Fibroblast of lung (primary cell): ENCODE results near the gene MOB1A. TPM values are rescaled to one million over a fixed set of nuclear protein-coding genes. Genes with fewer than 3 reads are reported as not detected.
A peak's percentile ranks its signal among the peaks of the same experiment; 100 is the strongest.

Experiments used
- DNase-seq, 2 donors: peaks; one replicate each; pipeline versions ENCODE4 v3.0.0 to v3.0.0-alpha.2; 2010; ENCODE audit warnings: low read depth in 2 of 2
- H2AFZ ChIP-seq: 2 replicates; pipeline ENCODE4 v1.5.1; 2012; ENCODE audit warnings: low read length, control low read depth, inconsistent platforms
- H3K27ac ChIP-seq: 2 replicates; pipeline ENCODE4 v1.5.1; 2011; ENCODE audit warnings: low read length, control low read depth; ENCODE audit not compliant: insufficient read depth
- H3K27me3 ChIP-seq: 2 replicates; pipeline ENCODE4 v1.5.1; 2011; ENCODE audit warnings: mild to moderate bottlenecking, low read length; ENCODE audit not compliant: control insufficient read depth, insufficient read depth
- H3K36me3 ChIP-seq: 2 replicates; pipeline ENCODE4 v1.5.1; 2011; ENCODE audit warnings: low read length; ENCODE audit not compliant: control insufficient read depth, insufficient read depth
- H3K4me1 ChIP-seq: 2 replicates; pipeline ENCODE4 v1.5.1; 2011; ENCODE audit warnings: low read length; ENCODE audit not compliant: control insufficient read depth, insufficient read depth; ENCODE audit errors: extremely low read depth
- H3K4me2 ChIP-seq: 2 replicates; pipeline ENCODE4 v1.5.1; 2011; ENCODE audit warnings: low read length, control low read depth; ENCODE audit not compliant: insufficient read depth; ENCODE audit errors: extremely low read depth
- H3K4me3 ChIP-seq, 4 experiments: fragments of 200-600 bp in 1 of 4; sonication (generic) in 1 of 4; replicated peaks in 1 of 4; 2 replicates each; pipeline ENCODE4 v1.5.1; 2011 to 2016; ENCODE audit warnings: low read length in 4 of 4, low read depth in 3 of 4, mild to moderate bottlenecking in 3 of 4, control low read depth in 2 of 4, inconsistent platforms in 1 of 4, mixed read lengths in 1 of 4; ENCODE audit not compliant: insufficient read depth in 1 of 4; ENCODE audit errors: control extremely low read depth in 1 of 4
- H3K79me2 ChIP-seq: 2 replicates; pipeline ENCODE4 v1.5.1; 2012; ENCODE audit warnings: mild to moderate bottlenecking, low read length, inconsistent platforms; ENCODE audit not compliant: control insufficient read depth, insufficient read depth
- H3K9ac ChIP-seq: 2 replicates; pipeline ENCODE4 v1.5.1; 2011; ENCODE audit warnings: mild to moderate bottlenecking, low read length, control low read depth; ENCODE audit not compliant: insufficient read depth
- H3K9me3 ChIP-seq: 2 replicates; pipeline ENCODE4 v1.5.1; 2012; ENCODE audit warnings: low read depth, low read length; ENCODE audit not compliant: control insufficient read depth, insufficient read depth
- H4K20me1 ChIP-seq: 2 replicates; pipeline ENCODE4 v1.5.1; 2011; ENCODE audit warnings: low read length; ENCODE audit not compliant: control insufficient read depth, insufficient read depth; ENCODE audit errors: extremely low read depth
- EZH2 ChIP-seq: IDR thresholded peaks from 2 replicates; pipeline ENCODE4 v1.5.1; 2012; ENCODE audit warnings: low read length, control low read depth, mild to moderate bottlenecking; ENCODE audit errors: missing control alignments
- polyA plus RNA-seq, 2 donors: library from polyadenylated mRNA; depleted of rRNA in 1 of 2; stranded (reverse) in 1 of 2; unstranded in 1 of 2; fragments of >200 nt; gene quantifications; 2 replicates each; pipeline ENCODE4 v1.2.1, GENCODE V29; 2011 to 2012; ENCODE audit warnings: missing spikeins in 1 of 2
- total RNA-seq: library from RNA; depleted of rRNA; stranded (reverse); fragments of >200 nt; gene quantifications from 2 replicates; pipeline ENCODE4 v1.2.1, GENCODE V29; 2014
- TF ChIP-seq, protein P1 (sequence below), 2 donors: IDR thresholded peaks in 1 of 2; conservative IDR thresholded peaks in 1 of 2; 1 replicate in 1 of 2; 2 replicates in 1 of 2; pipeline ENCODE4 v1.5.1; 2011 to 2012; ENCODE audit warnings: low read length in 2 of 2, control low read depth in 1 of 2, inconsistent platforms in 1 of 2, low read depth in 1 of 2, mild to moderate bottlenecking in 1 of 2

The MOB1A gene
- total and polyA plus RNA-seq, 2 donors (not counting 1 experiment from before 2014, with no cell fraction given), result 80.3 to 87.4 TPM

DNA sequence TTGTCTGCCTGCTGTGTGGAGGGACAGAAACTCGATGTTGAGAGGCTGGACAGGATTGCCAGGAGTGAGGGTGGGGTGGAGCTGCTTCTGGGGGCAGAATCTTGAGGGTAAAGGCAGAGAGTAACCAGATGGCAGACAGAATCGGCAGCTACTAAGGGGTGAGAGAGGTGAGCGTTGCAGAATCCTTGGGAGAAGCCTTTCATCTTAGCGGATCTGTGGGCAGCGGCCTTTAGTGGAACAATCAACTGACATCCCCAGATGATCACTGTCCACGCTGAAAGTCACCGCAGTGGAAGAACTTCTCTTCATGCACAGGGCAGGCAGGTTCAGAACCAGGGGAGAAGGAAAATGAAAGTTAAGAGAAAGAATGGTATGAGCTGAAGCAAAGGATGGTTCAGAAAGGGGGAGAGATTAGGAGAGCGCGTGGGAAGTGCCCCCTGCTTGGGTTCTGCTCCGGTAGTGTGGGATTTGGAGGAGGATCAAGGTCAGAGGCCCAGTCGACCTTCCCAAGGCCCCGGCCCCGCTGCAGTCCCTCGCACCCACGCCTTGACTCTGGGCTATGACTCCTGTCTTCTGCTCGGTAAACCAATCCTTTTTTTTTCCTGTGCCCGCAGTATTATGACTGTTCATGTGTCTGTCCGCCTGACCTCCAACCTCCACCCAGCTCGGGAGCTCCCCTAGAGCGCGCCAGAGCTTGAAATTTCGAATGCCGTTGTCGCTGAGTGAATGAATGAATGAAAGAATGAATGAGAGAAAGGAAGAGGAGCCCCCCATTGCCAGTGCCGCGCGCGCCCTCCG is 31.6 kb downstream of the MOB1A start:
- Histone ChIP-seq H3K79me2 (peaks cover 9% of the 10 kb centered on the region), H3K36me3 (peaks cover 2% of the 10 kb centered on the region), H3K4me1 (peaks cover 7% of the 10 kb centered on the region), H3K27ac (peak overlapping the region; percentile 27), H3K9me3 (no peaks in the 10 kb centered on the region), H3K4me2 (peak overlapping the region; percentile 77), H3K9ac (peak overlapping the region; percentile 64), H3K4me3 (peak overlapping the region; percentile 80 to 87 (median 83)), H2AFZ (peak overlapping the region; percentile 66), H4K20me1 (no peaks in the 10 kb centered on the region), H3K27me3 (no peaks in the 10 kb centered on the region)
- TF ChIP-seq EZH2, result no peak
- TF ChIP-seq, protein P1, sequence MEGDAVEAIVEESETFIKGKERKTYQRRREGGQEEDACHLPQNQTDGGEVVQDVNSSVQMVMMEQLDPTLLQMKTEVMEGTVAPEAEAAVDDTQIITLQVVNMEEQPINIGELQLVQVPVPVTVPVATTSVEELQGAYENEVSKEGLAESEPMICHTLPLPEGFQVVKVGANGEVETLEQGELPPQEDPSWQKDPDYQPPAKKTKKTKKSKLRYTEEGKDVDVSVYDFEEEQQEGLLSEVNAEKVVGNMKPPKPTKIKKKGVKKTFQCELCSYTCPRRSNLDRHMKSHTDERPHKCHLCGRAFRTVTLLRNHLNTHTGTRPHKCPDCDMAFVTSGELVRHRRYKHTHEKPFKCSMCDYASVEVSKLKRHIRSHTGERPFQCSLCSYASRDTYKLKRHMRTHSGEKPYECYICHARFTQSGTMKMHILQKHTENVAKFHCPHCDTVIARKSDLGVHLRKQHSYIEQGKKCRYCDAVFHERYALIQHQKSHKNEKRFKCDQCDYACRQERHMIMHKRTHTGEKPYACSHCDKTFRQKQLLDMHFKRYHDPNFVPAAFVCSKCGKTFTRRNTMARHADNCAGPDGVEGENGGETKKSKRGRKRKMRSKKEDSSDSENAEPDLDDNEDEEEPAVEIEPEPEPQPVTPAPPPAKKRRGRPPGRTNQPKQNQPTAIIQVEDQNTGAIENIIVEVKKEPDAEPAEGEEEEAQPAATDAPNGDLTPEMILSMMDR (conservative IDR thresholded peaks at IDR 0.05 in 1 of 2, IDR thresholded peaks at IDR 0.05 in 1 of 2; ENCODE audit: low read depth in 1 of 2, low read length in 2 of 2), result no peak
- DNase-seq, result peak; percentile 13 to 44

DNA sequence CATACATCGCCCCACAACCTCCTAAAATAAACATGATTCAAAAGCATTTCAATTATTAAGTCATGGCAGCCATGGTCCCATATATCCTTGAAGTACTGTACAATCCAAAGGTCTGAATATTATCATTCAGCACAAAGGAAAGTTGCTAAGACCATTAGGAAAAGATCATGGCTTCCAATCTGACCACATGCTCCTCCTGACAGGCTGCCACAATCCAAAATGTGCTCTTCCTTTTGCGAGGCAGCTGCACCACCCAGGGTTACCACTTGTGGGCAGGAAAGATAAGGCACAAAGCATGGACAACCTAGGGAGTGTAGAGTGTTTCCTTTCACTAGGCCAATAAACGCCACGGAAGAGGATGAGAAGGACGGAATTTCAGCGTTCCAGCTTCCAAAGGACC is 36.3 kb downstream of the MOB1A start:
- H3K27ac ChIP-seq, result no peak overlapping the region
- no peak overlapping the region for H3K4me2 ChIP-seq
- no peak for TF ChIP-seq EZH2
- TF ChIP-seq, protein P1 (conservative IDR thresholded peaks at IDR 0.05 in 1 of 2, IDR thresholded peaks at IDR 0.05 in 1 of 2; ENCODE audit: low read depth in 1 of 2, low read length in 2 of 2), result no peak
- no peak overlapping the region for H2AFZ ChIP-seq
- no peak overlapping the region for H3K4me3 ChIP-seq
- H4K20me1 ChIP-seq, result no peaks in the 10 kb centered on the region
- H3K79me2 ChIP-seq, result peaks cover 9% of the 10 kb centered on the region
- no peaks in the 10 kb centered on the region for H3K27me3 ChIP-seq
- peaks cover 4% of the 10 kb centered on the region for H3K36me3 ChIP-seq
- no peaks in the 10 kb centered on the region for H3K9me3 ChIP-seq
- no peak overlapping the region for H3K9ac ChIP-seq
- peaks cover 4% of the 10 kb centered on the region for H3K4me1 ChIP-seq
- no peak for DNase-seq

DNA sequence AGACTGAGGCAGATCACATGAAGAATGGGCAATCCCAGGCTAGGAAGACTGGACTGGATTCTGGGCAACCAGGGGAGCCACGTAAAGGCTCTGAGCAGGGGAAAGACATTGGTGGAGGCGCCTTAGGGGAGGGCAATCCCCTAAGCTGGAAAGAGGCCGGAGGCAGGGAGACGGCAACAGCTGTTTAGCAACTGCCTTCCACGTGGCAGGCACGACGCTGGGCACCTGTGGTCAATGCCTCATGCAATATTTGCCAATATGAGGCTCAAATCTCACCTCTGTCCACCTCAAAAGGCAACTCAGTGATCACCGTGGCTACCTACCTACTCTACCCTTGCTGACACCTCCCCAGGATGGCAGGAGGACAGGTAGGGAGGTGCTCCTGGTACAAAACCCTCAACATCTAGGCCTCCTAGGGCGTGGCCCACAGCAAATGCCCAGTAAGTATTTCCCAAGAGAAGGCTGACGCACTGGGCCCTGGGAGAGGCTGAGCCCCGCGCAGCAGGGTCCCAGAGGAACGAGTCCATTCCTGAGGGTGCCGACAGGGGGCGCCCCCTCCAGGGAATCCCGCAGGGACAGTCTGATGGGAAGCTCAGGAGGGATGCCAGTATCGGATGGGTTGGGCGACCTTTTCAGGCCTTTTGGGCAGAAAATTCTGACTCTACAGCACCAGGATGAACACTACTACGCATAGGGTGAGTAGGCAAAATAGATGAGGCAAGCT is 39.9 kb downstream of the MOB1A start:
- no peak for DNase-seq

More for the DNA sequence above, 39.9 kb downstream of the MOB1A start:
- no peaks in the 10 kb centered on the region for H3K9me3 ChIP-seq
- no peak overlapping the region for H3K4me2 ChIP-seq
- no peak for TF ChIP-seq EZH2
- TF ChIP-seq, protein P1 (conservative IDR thresholded peaks at IDR 0.05 in 1 of 2, IDR thresholded peaks at IDR 0.05 in 1 of 2; ENCODE audit: low read depth in 1 of 2, low read length in 2 of 2), result no peak
- H4K20me1 ChIP-seq, result no peaks in the 10 kb centered on the region
- H2AFZ ChIP-seq, result no peak overlapping the region
- no peak overlapping the region for H3K4me3 ChIP-seq
- H3K79me2 ChIP-seq, result no peaks in the 10 kb centered on the region
- H3K4me1 ChIP-seq, result no peaks in the 10 kb centered on the region
- H3K27ac ChIP-seq, result no peak overlapping the region
- peaks cover 5% of the 10 kb centered on the region for H3K36me3 ChIP-seq
- no peak overlapping the region for H3K9ac ChIP-seq
- no peaks in the 10 kb centered on the region for H3K27me3 ChIP-seq
